GM19397 (cell line): ENCODE data around the gene LAMC2.

Source experiments
- ATAC-seq: cut with Tn5 transposase; IDR thresholded peaks from one replicate; pipeline ENCODE4 v1.9.1; 2021; ENCODE audit warnings: mild to moderate bottlenecking, moderate library complexity; ENCODE audit not compliant: unreplicated experiment

LAMC2 gene

GRCh38 chr1:183167676-183168075, 18.4 kb upstream of the LAMC2 start:
- no peak for ATAC-seq

- ATAC-seq = no peak
These were observed 17.8 kb upstream of the LAMC2 start for GRCh38 chr1:183168308-183168707.

- no peak for ATAC-seq
These were observed 12.2 kb upstream of the LAMC2 start for GRCh38 chr1:183173828-183174227.

- ATAC-seq = no peak
These were observed 10.4 kb upstream of the LAMC2 start for GRCh38 chr1:183175631-183176030.

- ATAC-seq = no peak
These were observed 7.5 kb upstream of the LAMC2 start for GRCh38 chr1:183178545-183178944.

- ATAC-seq = no peak
These were observed 7.0 kb upstream of the LAMC2 start for GRCh38 chr1:183179033-183179432.

GRCh38 chr1:183180218-183180617, 5.8 kb upstream of the LAMC2 start:
- ATAC-seq = no peak

GRCh38 chr1:183180634-183181056, 5.4 kb upstream of the LAMC2 start:
- peak; percentile 58 for ATAC-seq

- ATAC-seq = no peak
These were observed 777 bp downstream of the LAMC2 start for GRCh38 chr1:183186841-183187240.

GRCh38 chr1:183188240-183188639, 2.2 kb downstream of the LAMC2 start:
- no peak for ATAC-seq

GRCh38 chr1:183191833-183192232, 5.8 kb downstream of the LAMC2 start:
- ATAC-seq = no peak

- no peak for ATAC-seq
These were observed 8.0 kb downstream of the LAMC2 start for GRCh38 chr1:183193963-183194525.

GRCh38 chr1:183194527-183195141, 8.6 kb downstream of the LAMC2 start:
- ATAC-seq = peak; percentile 97

GRCh38 chr1:183195142-183195574, 9.1 kb downstream of the LAMC2 start:
- ATAC-seq = peak; percentile 3

GRCh38 chr1:183197762-183198161, 11.7 kb downstream of the LAMC2 start:
- no peak for ATAC-seq

GRCh38 chr1:183198463-183198862, 12.4 kb downstream of the LAMC2 start:
- no peak for ATAC-seq

GRCh38 chr1:183199304-183199703, 13.2 kb downstream of the LAMC2 start:
- no peak for ATAC-seq

- no peak for ATAC-seq
These were observed 14.4 kb downstream of the LAMC2 start for GRCh38 chr1:183200451-183200850.

GRCh38 chr1:183203094-183203493, 17.0 kb downstream of the LAMC2 start:
- ATAC-seq = no peak

- no peak for ATAC-seq
These were observed 19.2 kb downstream of the LAMC2 start for GRCh38 chr1:183205196-183205781.

GRCh38 chr1:183206538-183207122, 20.6 kb downstream of the LAMC2 start:
- ATAC-seq = no peak

GRCh38 chr1:183209533-183210158, 23.6 kb downstream of the LAMC2 start:
- no peak for ATAC-seq
